Mesothelial cell of epicardium (in vitro differentiated cells): Measurements from ENCODE around the gene CDH4. TPM values are rescaled to one million over a fixed set of nuclear protein-coding genes. Genes with fewer than 3 reads are reported as not detected.

Experiments
- DNase-seq, 2 experiments: peaks; one replicate each; pipeline ENCODE4 v3.0.0; 2021; ENCODE audit warnings: low spot score in 2 of 2; ENCODE audit not compliant: unreplicated experiment in 2 of 2
- H3K27ac Mint-ChIP-seq: 2 replicates; pipeline ENCODE4 v1.8.0; 2021; ENCODE audit warnings: mixed read lengths
- H3K27me3 Mint-ChIP-seq: 2 replicates; pipeline ENCODE4 v1.8.0; 2021; ENCODE audit warnings: low read depth, mixed read lengths
- H3K36me3 Mint-ChIP-seq: 2 replicates; pipeline ENCODE4 v1.8.0; 2021; ENCODE audit warnings: mixed read lengths
- H3K4me1 Mint-ChIP-seq: 2 replicates; pipeline ENCODE4 v1.8.0; 2021; ENCODE audit warnings: mixed read lengths
- H3K4me3 Mint-ChIP-seq: 2 replicates; pipeline ENCODE4 v1.8.0; 2021; ENCODE audit warnings: mild to moderate bottlenecking, moderate library complexity, mixed read lengths
- H3K9me3 Mint-ChIP-seq: 2 replicates; pipeline ENCODE4 v1.8.0; 2021; ENCODE audit warnings: mixed read lengths
- CTCF ChIP-seq: fragments of 200-600 bp; sonication (generic); IDR thresholded peaks from one replicate; pipeline ENCODE4 v1.5.0; 2021; ENCODE audit warnings: antibody characterized with exemption; ENCODE audit not compliant: unreplicated experiment
- total RNA-seq: library from RNA; stranded (reverse); gene quantifications from 3 replicates; pipeline ENCODE4 v1.2.1, GENCODE V29; 2021

CDH4 gene
- total RNA-seq, 1 donor from 2014 or later = 1.1 TPM

GRCh38 chr20:61437280-61438206 is 185.5 kb downstream of the CDH4 start:
- no peak overlapping the region for H3K27ac Mint-ChIP-seq
- H3K36me3 Mint-ChIP-seq = no peaks in the 10 kb centered on the region
- TF ChIP-seq CTCF = no peak
- no peak overlapping the region for H3K4me3 Mint-ChIP-seq
- peaks cover 49% of the 10 kb centered on the region for H3K27me3 Mint-ChIP-seq
- no peak for DNase-seq
- H3K4me1 Mint-ChIP-seq = peaks cover 39% of the 10 kb centered on the region
- H3K9me3 Mint-ChIP-seq = no peaks in the 10 kb centered on the region

DNA sequence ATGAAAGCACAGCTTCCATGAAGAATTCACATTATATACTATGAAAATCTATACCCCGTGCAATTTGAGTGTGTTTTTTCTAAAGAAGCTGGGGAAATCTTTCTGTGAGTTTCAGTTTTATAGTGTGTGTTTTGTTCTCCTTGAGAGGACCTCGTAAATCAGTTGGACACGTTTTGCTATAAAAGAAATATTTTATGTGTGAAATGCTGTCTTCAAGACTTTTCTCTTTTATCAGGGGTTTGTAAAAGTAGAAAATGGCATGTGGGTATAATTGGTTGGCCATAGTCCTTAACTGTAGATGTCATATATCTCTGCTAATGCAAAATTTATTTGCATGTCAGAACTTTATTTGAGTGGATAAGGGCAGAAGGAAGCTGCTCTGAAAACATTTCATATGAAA is 186.2 kb downstream of the CDH4 start:
- H3K27ac Mint-ChIP-seq = no peak overlapping the region
- peaks cover 44% of the 10 kb centered on the region for H3K27me3 Mint-ChIP-seq

DNA sequence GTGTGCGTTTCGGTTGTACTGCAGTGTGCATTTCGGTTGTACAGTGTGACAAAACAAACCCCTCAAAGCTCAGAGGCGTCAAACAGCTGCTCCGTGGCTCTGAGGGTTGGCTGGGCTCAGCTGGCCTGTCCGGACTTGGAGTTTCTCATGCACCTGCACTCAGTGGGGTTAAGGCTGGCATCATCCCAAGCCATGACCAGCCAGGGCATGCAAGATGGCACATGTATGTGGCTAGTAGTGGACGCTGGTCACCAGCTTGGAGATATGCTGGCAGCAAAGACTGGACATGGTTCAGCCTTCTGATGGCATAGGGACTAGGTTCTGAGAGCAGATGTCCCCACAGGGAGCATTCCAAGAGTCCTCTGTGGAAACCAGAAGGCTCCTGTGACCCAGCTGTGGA is 187.2 kb downstream of the CDH4 start:
- peaks cover 35% of the 10 kb centered on the region for H3K27me3 Mint-ChIP-seq
- H3K4me3 Mint-ChIP-seq = no peak overlapping the region
- no peak for TF ChIP-seq CTCF
- no peak overlapping the region for H3K27ac Mint-ChIP-seq
- no peak for DNase-seq
- H3K4me1 Mint-ChIP-seq = peaks cover 34% of the 10 kb centered on the region
- no peaks in the 10 kb centered on the region for H3K36me3 Mint-ChIP-seq
- no peaks in the 10 kb centered on the region for H3K9me3 Mint-ChIP-seq

More for the DNA sequence above, 186.2 kb downstream of the CDH4 start:
- Mint-ChIP-seq H3K4me1 (peaks cover 39% of the 10 kb centered on the region), H3K9me3 (no peaks in the 10 kb centered on the region), H3K4me3 (no peak overlapping the region), H3K36me3 (no peaks in the 10 kb centered on the region)
- no peak for DNase-seq
- no peak for TF ChIP-seq CTCF

DNA sequence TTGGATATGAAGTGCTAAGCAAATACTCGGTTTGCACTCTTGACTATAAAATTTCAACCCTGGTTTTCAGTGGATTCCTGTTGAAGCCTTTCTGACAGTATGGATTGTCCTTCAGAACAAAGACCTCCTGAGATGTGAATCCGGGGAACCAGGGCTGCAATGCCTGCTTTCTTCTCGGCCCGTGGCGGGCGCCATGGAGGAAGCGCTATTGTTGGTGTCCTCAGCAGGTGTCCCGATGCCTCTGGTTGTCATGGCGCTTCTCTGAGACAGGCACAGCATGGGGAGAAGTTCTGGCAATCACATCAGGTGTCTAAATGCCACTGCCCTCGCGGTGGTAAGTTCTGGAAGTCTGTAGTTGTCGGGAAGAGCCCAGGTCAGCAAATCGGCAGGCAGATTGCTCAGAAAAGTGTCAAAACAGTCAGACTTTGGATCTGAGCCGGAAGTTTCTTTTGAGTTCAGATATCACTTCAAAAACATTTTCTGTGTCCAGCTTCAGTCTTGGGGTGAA is 188.5 kb downstream of the CDH4 start:
- no peak for TF ChIP-seq CTCF
- H3K27ac Mint-ChIP-seq = no peak overlapping the region
- H3K4me3 Mint-ChIP-seq = no peak overlapping the region
- peaks cover 23% of the 10 kb centered on the region for H3K4me1 Mint-ChIP-seq
- peaks cover 27% of the 10 kb centered on the region for H3K27me3 Mint-ChIP-seq
- no peaks in the 10 kb centered on the region for H3K36me3 Mint-ChIP-seq
- no peaks in the 10 kb centered on the region for H3K9me3 Mint-ChIP-seq
- DNase-seq = no peak

- H3K4me1 Mint-ChIP-seq = peaks cover 18% of the 10 kb centered on the region
- H3K9me3 Mint-ChIP-seq = no peaks in the 10 kb centered on the region
- peaks cover 22% of the 10 kb centered on the region for H3K27me3 Mint-ChIP-seq
- H3K4me3 Mint-ChIP-seq = no peak overlapping the region
- no peak overlapping the region for H3K27ac Mint-ChIP-seq
- TF ChIP-seq CTCF = no peak
- no peak for DNase-seq
- no peaks in the 10 kb centered on the region for H3K36me3 Mint-ChIP-seq
Observed at GRCh38 chr20:61441537-61441936, 189.5 kb downstream of the CDH4 start.
